Omental fat pad (tissue), 4 donors: Measurements from ENCODE around the gene PLEKHM3. TPM values are rescaled to one million over a fixed set of nuclear protein-coding genes. Genes with fewer than 3 reads are reported as not detected.
"Not testable (repeated sequence)": the region's sequence is repeated elsewhere in the genome, so short reads cannot be mapped to it uniquely, and the experiment has no call there.

Source experiments
- ATAC-seq: fragments of 150-250 bp; one replicate; pipeline ENCODE4 v1.9.1; 2016; ENCODE audit warnings: mild to moderate bottlenecking, moderate library complexity; ENCODE audit not compliant: low FRiP score
- DNase-seq: peaks from one replicate; pipeline ENCODE4 v3.0.0-alpha.2; 2019; ENCODE audit warnings: low spot score
- CTCF ChIP-seq, 3 donors: fragments of 450-650 bp; IDR thresholded peaks; one replicate each; pipeline ENCODE4 v1.5.1; 2016 to 2017; ENCODE audit warnings: antibody characterized with exemption in 3 of 3, mild to moderate bottlenecking in 3 of 3, moderate library complexity in 2 of 3
- total RNA-seq, 4 donors: library from RNA; depleted of rRNA; stranded (reverse); fragments of >200 nt; gene quantifications; one replicate each; pipeline ENCODE4 v1.1.0, GENCODE V29; 2016

Gene PLEKHM3
- total RNA-seq, 4 donors from 2014 or later, result 14.1 to 31.4 (median 24.2) TPM

GRCh38 chr2:207950063-207950760 is 75.1 kb downstream of the PLEKHM3 start:
- DNase-seq, result no peak
- ATAC-seq, result no peak

DNA sequence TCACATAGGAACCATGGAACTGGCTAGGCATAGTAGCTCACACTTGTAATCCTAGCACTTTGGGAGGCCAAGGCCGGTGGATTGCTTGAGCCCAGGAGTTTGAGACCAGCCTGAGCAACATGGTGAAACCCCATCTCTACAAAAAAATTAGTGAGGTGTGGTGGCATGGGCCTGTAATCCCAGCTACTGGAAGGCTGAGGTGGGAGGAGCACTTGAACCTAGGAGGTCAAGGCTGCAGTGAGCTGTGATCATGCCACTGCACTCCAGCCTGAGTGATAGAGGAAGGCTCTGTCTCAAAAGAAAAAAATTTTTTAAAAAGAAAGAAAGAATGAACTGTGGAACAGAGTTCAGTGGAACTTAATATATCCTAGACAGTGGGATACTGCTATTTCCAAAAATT is 76.1 kb downstream of the PLEKHM3 start:
- DNase-seq, ATAC-seq: not testable (repeated sequence)

More at GRCh38 chr2:207950063-207950760, 75.1 kb downstream of the PLEKHM3 start:
- TF ChIP-seq CTCF (IDR thresholded peaks at IDR 0.05), result no peak

DNA sequence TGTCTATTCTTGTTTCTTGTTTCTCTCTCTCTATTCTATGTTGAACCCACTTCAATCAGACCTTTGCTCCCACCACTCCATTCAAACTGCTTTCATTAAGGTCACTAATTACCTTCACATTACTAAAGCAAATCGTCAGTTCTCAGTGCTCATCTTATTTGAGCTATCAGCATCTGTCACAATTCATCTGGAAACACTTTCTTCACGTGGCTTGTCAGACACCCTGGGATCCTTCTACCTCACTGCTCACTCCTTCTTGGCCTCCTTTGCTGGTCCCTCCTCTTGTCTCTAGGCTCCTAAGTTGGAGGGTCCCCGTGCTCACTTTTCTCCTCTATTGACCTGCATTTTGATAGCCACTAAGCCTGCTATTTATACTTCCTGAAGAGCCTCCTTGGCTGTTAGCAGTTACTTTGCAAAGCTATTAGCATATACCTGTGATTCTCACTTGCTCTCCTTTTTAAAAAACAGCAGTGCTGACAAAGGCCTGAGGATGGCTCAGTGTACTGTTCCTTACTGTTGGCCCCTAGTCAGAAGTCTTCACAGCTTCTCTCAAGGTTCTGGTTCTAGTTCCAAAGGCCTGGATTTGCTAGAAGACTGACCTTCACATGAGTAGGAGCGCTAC is 80.2 kb downstream of the PLEKHM3 start:
- ATAC-seq, result no peak
- TF ChIP-seq CTCF (IDR thresholded peaks at IDR 0.05), result no peak
- DNase-seq, result no peak

DNA sequence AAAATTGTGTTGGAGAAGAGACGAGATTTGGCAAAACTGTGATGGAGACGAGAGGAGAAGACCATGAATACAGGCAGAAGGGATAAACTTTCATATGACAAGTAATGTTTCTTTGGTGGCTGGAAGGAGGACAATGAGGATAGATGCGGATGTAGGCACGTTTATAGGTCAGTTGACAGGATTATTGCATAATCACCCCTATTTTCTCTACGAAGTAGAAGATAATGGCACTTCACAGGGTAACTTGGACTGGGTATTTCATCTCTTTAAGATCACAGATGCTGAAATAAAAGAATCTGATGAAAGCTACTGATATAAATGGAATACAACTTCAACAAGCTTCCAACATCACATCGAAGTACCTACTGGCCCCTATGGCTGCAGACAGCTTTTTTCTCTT is 81.0 kb downstream of the PLEKHM3 start:
- TF ChIP-seq CTCF (IDR thresholded peaks at IDR 0.05), result no peak
- no peak for DNase-seq
- no peak for ATAC-seq

DNA sequence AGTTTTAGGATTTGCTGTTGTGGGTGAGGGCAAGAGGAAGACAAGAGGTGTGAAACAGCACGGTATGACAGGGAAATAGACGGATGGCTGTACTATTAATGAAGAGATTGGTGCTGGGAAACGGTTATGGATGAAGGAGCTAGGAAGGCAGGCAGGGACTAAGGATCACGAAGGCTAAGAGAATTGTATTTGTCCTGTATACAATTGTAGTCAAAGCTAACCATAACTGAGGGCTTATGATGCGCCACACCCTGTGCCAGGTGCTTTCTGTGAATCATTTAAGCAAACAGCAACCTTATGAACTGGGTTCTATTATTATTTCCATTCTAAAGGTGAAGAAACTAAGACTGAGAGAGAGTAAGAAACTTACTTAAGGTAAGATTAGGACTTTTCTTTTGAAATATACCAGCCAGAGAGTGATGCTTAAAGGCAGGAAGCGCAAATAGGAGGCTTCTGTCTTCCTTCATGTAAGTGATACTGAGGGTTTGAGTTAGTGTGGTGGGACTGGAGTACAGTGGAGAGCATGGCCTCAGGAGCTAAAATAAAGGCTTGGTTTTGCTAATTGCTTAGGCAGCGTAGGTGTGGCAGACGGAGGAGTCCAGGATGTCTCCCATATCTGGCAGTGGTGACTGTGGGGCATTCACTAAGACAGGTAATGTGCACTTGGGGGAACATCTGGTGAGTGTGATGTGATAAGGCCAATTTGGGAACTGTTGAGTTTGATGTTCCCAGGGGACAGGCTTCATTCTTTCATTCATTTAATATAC is 85.8 kb downstream of the PLEKHM3 start:
- no peak for ATAC-seq
- DNase-seq, result no peak
- TF ChIP-seq CTCF (IDR thresholded peaks at IDR 0.05), result no peak

GRCh38 chr2:207938886-207939285 is 86.4 kb downstream of the PLEKHM3 start:
- TF ChIP-seq CTCF (IDR thresholded peaks at IDR 0.05), result no peak
- no peak for DNase-seq
- no peak for ATAC-seq

DNA sequence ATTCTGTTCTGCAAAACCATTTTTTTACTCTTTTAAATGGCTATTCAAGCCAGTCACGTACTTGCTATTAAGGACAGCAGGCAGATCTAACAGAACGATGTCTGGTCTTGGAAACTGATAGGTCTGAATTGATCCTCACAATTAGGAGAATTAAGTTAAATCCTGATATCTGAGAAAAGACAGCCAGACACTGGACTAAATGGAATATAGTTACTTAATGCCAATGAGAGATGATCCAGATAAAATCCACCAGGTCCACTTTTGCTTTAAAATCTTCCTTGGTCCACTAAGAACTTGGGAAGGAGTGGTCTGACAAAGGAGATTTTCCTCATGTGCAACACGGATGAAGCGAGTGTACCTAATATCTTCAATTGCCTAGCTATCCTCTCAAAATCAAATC is 86.9 kb downstream of the PLEKHM3 start:
- no peak for ATAC-seq
- TF ChIP-seq CTCF (IDR thresholded peaks at IDR 0.05), result no peak
- DNase-seq, result no peak
